ENCODE results near the gene KLHL15. TPM values are rescaled to one million over a fixed set of nuclear protein-coding genes. Genes with fewer than 3 reads are reported as not detected.
"Not testable (repeated sequence)": the region's sequence is repeated elsewhere in the genome, so short reads cannot be mapped to it uniquely, and the experiment has no call there.

Gene KLHL15
- total RNA-seq, 4 donors from 2014 or later, result 8.0 to 21.5 (median 13.0) TPM

GRCh38 chrX:24054182-24055042, 27.4 kb upstream of the KLHL15 start, which contains the start of gene EIF2S3:
Gene EIF2S3, plus strand, starts transcription at chrX:24054956. Its CDS starts 13 bp downstream, at chrX:24054969.
- Histone ChIP-seq H3K27me3 (no peaks in the 10 kb centered on the region), H3K4me1 (peaks cover 0 to 6% (median 2%) of the 10 kb centered on the region in 4 donors), H3K27ac (replicated peaks in 1 of 4) (peak within 1 kb of the TSS; percentile 85 to 90 (median 89)), H3K9me3 (no peaks in the 10 kb centered on the region), H3K4me3 (peak within 1 kb of the TSS in 3 of 4 donors; percentile 69 to 87 (median 70)), H3K36me3 (peaks cover 0 to 22% (median 11%) of the 10 kb centered on the region in 4 donors)
- peak; percentile 94 for DNase-seq (ENCODE audit: extremely low spot score)
- TF ChIP-seq POLR2AphosphoS5 (IDR thresholded peaks at IDR 0.05) (peak; percentile 70 to 83), POLR2A (IDR thresholded peaks at IDR 0.05; ENCODE audit: low read depth) (peak; percentile 38), EP300 (IDR thresholded peaks at IDR 0.05) (no peak), CTCF (IDR thresholded peaks at IDR 0.05) (peak; percentile 55 to 63 (median 56))
- intact Hi-C loops (cut with DNase I), result loop anchor here (2.0 to 10.0 kb wide), 2 partner anchors 100 to 146 kb away; partner anchors contain the start of gene CXorf58
- WGBS, result 2% methylated on average over 37 of the region's 57 CpGs

GRCh38 chrX:24050522-24051318, 23.7 kb upstream of the KLHL15 start:
- H3K27ac ChIP-seq (replicated peaks in 1 of 4); H3K36me3 ChIP-seq; H3K9me3 ChIP-seq; H3K4me3 ChIP-seq; DNase-seq (ENCODE audit: extremely low spot score); H3K4me1 ChIP-seq; H3K27me3 ChIP-seq: not testable (repeated sequence)
- intact Hi-C loops (cut with DNase I), result loop anchor here (10.0 kb wide), 1 partner anchor 104 kb away; no protein-coding TSS in a partner anchor
- WGBS, result 86% methylated on average over 15 of the region's 26 CpGs

- not testable (repeated sequence) for H3K27me3 ChIP-seq; H3K27ac ChIP-seq (replicated peaks in 1 of 4); H3K4me3 ChIP-seq; H3K9me3 ChIP-seq; H3K36me3 ChIP-seq; H3K4me1 ChIP-seq; DNase-seq (ENCODE audit: extremely low spot score)
- 89% methylated on average over 23 of the region's 24 CpGs for WGBS
- intact Hi-C loops (cut with DNase I), result loop anchor here (10.0 kb wide), 1 partner anchor 105 kb away; no protein-coding TSS in a partner anchor
Observed at GRCh38 chrX:24049643-24050042, 22.7 kb upstream of the KLHL15 start.

GRCh38 chrX:24046060-24046459, 19.1 kb upstream of the KLHL15 start:
- DNase-seq (ENCODE audit: extremely low spot score); H3K27ac ChIP-seq (replicated peaks in 1 of 4); intact Hi-C loops (cut with DNase I); H3K36me3 ChIP-seq; H3K27me3 ChIP-seq; H3K4me3 ChIP-seq; H3K4me1 ChIP-seq; H3K9me3 ChIP-seq: not testable (repeated sequence)

- Histone ChIP-seq H3K4me1 (no peaks in the 10 kb centered on the region), H3K27ac (replicated peaks in 1 of 4) (no peak overlapping the region), H3K36me3 (no peaks in the 10 kb centered on the region), H3K27me3 (peaks cover 0 to 4% (median 0%) of the 10 kb centered on the region in 4 donors), H3K4me3 (no peak overlapping the region), H3K9me3 (no peaks in the 10 kb centered on the region)
- 67% methylated on average over 4 of the region's 4 CpGs for WGBS
- TF ChIP-seq POLR2A (IDR thresholded peaks at IDR 0.05; ENCODE audit: low read depth) (no peak), CTCF (IDR thresholded peaks at IDR 0.05) (no peak), EP300 (IDR thresholded peaks at IDR 0.05) (no peak), POLR2AphosphoS5 (IDR thresholded peaks at IDR 0.05) (no peak)
- intact Hi-C loops (cut with DNase I), result no loop called here
- DNase-seq (ENCODE audit: extremely low spot score), result no peak
Observed at GRCh38 chrX:24037729-24038128, 10.7 kb upstream of the KLHL15 start.

- no peaks in the 10 kb centered on the region for H3K27me3 ChIP-seq
- no peaks in the 10 kb centered on the region for H3K9me3 ChIP-seq
- intact Hi-C loops (cut with DNase I), result no loop called here
- 65% methylated on average over 5 of the region's 5 CpGs for WGBS
- no peak for TF ChIP-seq POLR2A (IDR thresholded peaks at IDR 0.05; ENCODE audit: low read depth)
- no peak for TF ChIP-seq EP300 (IDR thresholded peaks at IDR 0.05)
- no peak for TF ChIP-seq CTCF (IDR thresholded peaks at IDR 0.05)
- no peak for TF ChIP-seq POLR2AphosphoS5 (IDR thresholded peaks at IDR 0.05)
- no peaks in the 10 kb centered on the region for H3K36me3 ChIP-seq
- no peaks in the 10 kb centered on the region for H3K4me1 ChIP-seq
- no peak overlapping the region for H3K27ac ChIP-seq (replicated peaks in 1 of 4)
- H3K4me3 ChIP-seq, result no peak overlapping the region
- DNase-seq (ENCODE audit: extremely low spot score), result no peak
Observed at GRCh38 chrX:24034485-24034884, 7.5 kb upstream of the KLHL15 start.

Data from esophagus muscularis mucosa (tissue), 4 donors.